ENCODE results near the gene SMAD3. TPM values are rescaled to one million over a fixed set of nuclear protein-coding genes. Genes with fewer than 3 reads are reported as not detected.
A peak's percentile ranks its signal among the peaks of the same experiment; 100 is the strongest.

The SMAD3 gene
- total RNA-seq, 1 experiment from 2014 or later, result 54.8 TPM

GRCh38 chr15:67115586-67115969 is 50.2 kb downstream of the SMAD3 start:
- no peaks in the 10 kb centered on the region for H3K36me3 ChIP-seq (ENCODE audit: control insufficient read depth, insufficient read depth, low read length)
- no peak for DNase-seq
- Mint-ChIP-seq H3K27ac (ENCODE audit: unreplicated experiment) (peak overlapping the region; percentile 47), H3K9me3 (ENCODE audit: unreplicated experiment) (peaks cover 10% of the 10 kb centered on the region), H3K4me3 (ENCODE audit: unreplicated experiment) (no peak overlapping the region), H3K27me3 (ENCODE audit: insufficient read depth, unreplicated experiment) (no peaks in the 10 kb centered on the region), H3K4me1 (ENCODE audit: low read depth, unreplicated experiment) (peaks cover 60% of the 10 kb centered on the region), H3K36me3 (ENCODE audit: insufficient read depth, unreplicated experiment) (peaks cover 12% of the 10 kb centered on the region)
- H3K27me3 ChIP-seq (replicated peaks; ENCODE audit: control insufficient read depth, insufficient read depth, low read length), result no peaks in the 10 kb centered on the region
- ChIA-PET CTCF (no interaction called here), POLR2A (no interaction called here)
- BruUV-seq (replicated peaks), result no TSS peak
- peaks cover 70% of the 10 kb centered on the region for H3K4me1 ChIP-seq
- intact Hi-C loops (cut with micrococcal nuclease; ENCODE audit: unreplicated experiment), result no loop called here
- H3K9me3 ChIP-seq, result peaks cover 8% of the 10 kb centered on the region; the same call in 1 of the 2 replicates
- H3K4me3 ChIP-seq (ENCODE audit: low read depth, low read length), result no peak overlapping the region
- no peak for TF ChIP-seq CTCF (IDR thresholded peaks at IDR 0.05; ENCODE audit: insufficient read depth in 1 of 2, low read depth in 1 of 2, low read length in 1 of 2, severe bottlenecking in 1 of 2, unreplicated experiment in 1 of 2)

- intact Hi-C loops (cut with micrococcal nuclease; ENCODE audit: unreplicated experiment), result loop anchor here (1.0 kb wide), 1 partner anchor 11 kb away; no protein-coding TSS in a partner anchor
- Mint-ChIP-seq H3K9me3 (ENCODE audit: unreplicated experiment) (no peaks in the 10 kb centered on the region), H3K36me3 (ENCODE audit: insufficient read depth, unreplicated experiment) (peaks cover 5% of the 10 kb centered on the region), H3K27ac (ENCODE audit: unreplicated experiment) (peak overlapping the region; percentile 46), H3K4me3 (ENCODE audit: unreplicated experiment) (peak overlapping the region; percentile 31), H3K27me3 (ENCODE audit: insufficient read depth, unreplicated experiment) (no peaks in the 10 kb centered on the region), H3K4me1 (ENCODE audit: low read depth, unreplicated experiment) (peaks cover 61% of the 10 kb centered on the region)
- peaks cover under 1% of the 10 kb centered on the region; the same call in 1 of the 2 replicates for H3K9me3 ChIP-seq
- no TSS peak for BruUV-seq (replicated peaks)
- peaks cover 70% of the 10 kb centered on the region for H3K4me1 ChIP-seq
- ChIA-PET POLR2A (interaction anchor here (1.0 kb wide), 1 partner anchor 51 kb away, joined by 5 read pairs; the partner anchor contains the start of gene SMAD3), CTCF (interaction anchor here (0.7 kb wide), 1 partner anchor 258 kb away, joined by 3 read pairs; no protein-coding TSS in a partner anchor)
- H3K4me3 ChIP-seq (ENCODE audit: low read depth, low read length), result no peak overlapping the region
- peak; percentile 58 to 64 for DNase-seq
- H3K36me3 ChIP-seq (ENCODE audit: control insufficient read depth, insufficient read depth, low read length), result no peaks in the 10 kb centered on the region
- no peak for TF ChIP-seq CTCF (IDR thresholded peaks at IDR 0.05; ENCODE audit: insufficient read depth in 1 of 2, low read depth in 1 of 2, low read length in 1 of 2, severe bottlenecking in 1 of 2, unreplicated experiment in 1 of 2)
- H3K27me3 ChIP-seq (replicated peaks; ENCODE audit: control insufficient read depth, insufficient read depth, low read length), result no peaks in the 10 kb centered on the region
These were observed 51.3 kb downstream of the SMAD3 start for GRCh38 chr15:67116742-67117141.

GRCh38 chr15:67117370-67117769 is 52.0 kb downstream of the SMAD3 start:
- Mint-ChIP-seq H3K36me3 (ENCODE audit: insufficient read depth, unreplicated experiment) (peaks cover 5% of the 10 kb centered on the region), H3K27ac (ENCODE audit: unreplicated experiment) (peak overlapping the region; percentile 46), H3K4me1 (ENCODE audit: low read depth, unreplicated experiment) (peaks cover 61% of the 10 kb centered on the region), H3K9me3 (ENCODE audit: unreplicated experiment) (no peaks in the 10 kb centered on the region), H3K27me3 (ENCODE audit: insufficient read depth, unreplicated experiment) (no peaks in the 10 kb centered on the region), H3K4me3 (ENCODE audit: unreplicated experiment) (no peak overlapping the region)
- no peak overlapping the region for H3K4me3 ChIP-seq (ENCODE audit: low read depth, low read length)
- POLR2A ChIA-PET, result interaction anchor here (1.0 kb wide), 1 partner anchor 52 kb away, joined by 5 read pairs; the partner anchor contains the start of gene SMAD3
- no peaks in the 10 kb centered on the region for H3K36me3 ChIP-seq (ENCODE audit: control insufficient read depth, insufficient read depth, low read length)
- no peak for DNase-seq
- intact Hi-C loops (cut with micrococcal nuclease; ENCODE audit: unreplicated experiment), result no loop called here
- no TSS peak for BruUV-seq (replicated peaks)
- H3K9me3 ChIP-seq, result no peaks in the 10 kb centered on the region
- CTCF ChIA-PET, result interaction anchor here (0.7 kb wide), 1 partner anchor 259 kb away, joined by 3 read pairs; no protein-coding TSS in a partner anchor
- TF ChIP-seq CTCF (IDR thresholded peaks at IDR 0.05; ENCODE audit: insufficient read depth in 1 of 2, low read depth in 1 of 2, low read length in 1 of 2, severe bottlenecking in 1 of 2, unreplicated experiment in 1 of 2), result no peak
- H3K4me1 ChIP-seq, result peaks cover 70% of the 10 kb centered on the region
- H3K27me3 ChIP-seq (replicated peaks; ENCODE audit: control insufficient read depth, insufficient read depth, low read length), result no peaks in the 10 kb centered on the region
